Small intestine (tissue), 7 donors: ENCODE results near the gene ASAP3. TPM values are rescaled to one million over a fixed set of nuclear protein-coding genes. Genes with fewer than 3 reads are reported as not detected.
A peak's percentile ranks its signal among the peaks of the same experiment; 100 is the strongest.

ENCODE experiments used
- DNase-seq, 2 donors: peaks; one replicate each; pipeline versions ENCODE4 v3.0.0 to v3.0.0-alpha.2; 2013
- FAIRE-seq: peaks from 2 replicates; lab custom pipeline; 2012; peaks lifted over from hg19 to GRCh38; lab: Jason Lieb, UNC
- H3K27ac ChIP-seq, 3 donors: one replicate each; pipeline ENCODE4 v1.5.1; 2013; ENCODE audit warnings: low read length in 2 of 3, mild to moderate bottlenecking in 2 of 3, control low read depth in 1 of 3, inconsistent platforms in 1 of 3, low read depth in 1 of 3, moderate library complexity in 1 of 3
- H3K27me3 ChIP-seq, 3 donors: one replicate each; pipeline ENCODE4 v1.6.1; 2013; ENCODE audit warnings: low read length in 3 of 3, inconsistent platforms in 1 of 3; ENCODE audit not compliant: control insufficient read depth in 3 of 3, insufficient read depth in 3 of 3
- H3K36me3 ChIP-seq, 3 donors: one replicate each; pipeline ENCODE4 v1.6.1; 2013; ENCODE audit warnings: low read length in 3 of 3, inconsistent platforms in 1 of 3, low read depth in 1 of 3, mild to moderate bottlenecking in 1 of 3, moderate library complexity in 1 of 3; ENCODE audit not compliant: control insufficient read depth in 3 of 3, insufficient read depth in 2 of 3
- H3K4me1 ChIP-seq, 3 donors: one replicate each; pipeline ENCODE4 v1.6.1; 2013; ENCODE audit warnings: low read length in 2 of 3, inconsistent platforms in 1 of 3, low read depth in 1 of 3, mild to moderate bottlenecking in 1 of 3, moderate library complexity in 1 of 3; ENCODE audit not compliant: control insufficient read depth in 3 of 3, insufficient read depth in 2 of 3
- H3K4me3 ChIP-seq, 3 donors: one replicate each; pipeline ENCODE4 v1.5.1; 2013; ENCODE audit warnings: low read length in 3 of 3, control low read depth in 1 of 3, inconsistent platforms in 1 of 3, low read depth in 1 of 3, mild to moderate bottlenecking in 1 of 3, moderate library complexity in 1 of 3
- H3K9me3 ChIP-seq, 2 donors: one replicate each; pipeline ENCODE4 v1.6.1; 2013; ENCODE audit warnings: low read depth in 1 of 2, low read length in 1 of 2; ENCODE audit not compliant: control insufficient read depth in 2 of 2, insufficient read depth in 1 of 2
- WGBS, 3 donors: extraction: QIAGEN DNeasy Blood & Tissue Kit; methylation state at CpG; one replicate each; pipeline ENCODE4 v1.1.7; 2013; 5-methylcytosine and 5-hydroxymethylcytosine counted together
- polyA plus RNA-seq, 4 donors: library from polyadenylated mRNA; stranded (reverse) in 3 of 4; unstranded in 1 of 4; fragments of 200-250 nt in 3 of 4; fragments of 120-200 nt in 1 of 4; gene quantifications; one replicate each; pipeline versions ENCODE4 v1.2.1 to v1.2.3, GENCODE V29; 2013
- donor health status: healthy with polysubstance abuse.
- donor health status: control.
- donor health status: control.
- donor health status: Bipolar disorder and iron deficiency.
- donor health status: healthy.

Gene ASAP3
- polyA plus RNA-seq, 4 donors = 1.9 to 14.6 (median 5.4) TPM

DNA sequence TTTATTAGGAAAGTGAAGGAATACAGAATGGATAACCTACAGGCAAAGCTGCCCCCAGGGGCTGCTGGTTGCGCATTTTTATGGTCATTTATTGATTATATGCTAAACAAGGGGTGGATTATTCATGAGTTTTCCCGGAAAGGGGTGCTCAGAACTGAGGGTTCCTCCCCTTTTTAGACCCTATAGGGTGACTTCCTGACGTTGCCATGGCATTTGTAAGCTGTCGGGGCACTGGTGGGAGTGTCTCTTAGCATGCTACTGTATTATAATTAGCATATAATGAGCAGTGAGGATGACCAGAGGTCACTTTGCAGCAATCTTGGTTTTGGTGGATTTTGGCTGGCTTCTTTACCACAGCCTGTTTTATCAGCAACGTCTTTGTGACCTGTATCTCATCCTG is 5.9 kb upstream of the ASAP3 start:
- Histone ChIP-seq H3K4me3 (no peak overlapping the region), H3K4me1 (peaks cover 0 to 2% (median 0%) of the 10 kb centered on the region in 3 donors), H3K27me3 (peaks cover 0 to 12% (median 0%) of the 10 kb centered on the region in 3 donors), H3K36me3 (no peaks in the 10 kb centered on the region), H3K9me3 (no peaks in the 10 kb centered on the region), H3K27ac (no peak overlapping the region)
- DNase-seq = no peak
- 31 to 45% (median 42%) methylated on average over 5 of the region's 5 CpGs for WGBS, 3 donors
- no peak for FAIRE-seq

DNA sequence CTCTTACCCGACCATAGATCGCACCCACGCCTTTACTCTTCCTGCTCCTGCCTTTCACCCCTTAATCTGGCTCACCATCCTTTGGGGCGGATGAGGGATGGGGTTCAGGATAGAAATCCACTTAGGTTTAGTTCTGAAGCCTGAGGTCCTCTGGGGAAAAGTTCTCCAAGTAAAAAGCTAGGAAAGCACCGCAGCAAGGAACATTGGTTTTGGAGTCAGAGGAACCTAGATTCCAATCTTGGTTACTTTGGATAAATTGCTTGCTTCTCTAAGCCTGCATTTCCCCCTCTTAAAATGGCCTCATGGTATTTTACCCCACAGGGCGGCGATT is 988 bp upstream of the ASAP3 start:
- Histone ChIP-seq H3K36me3 (no peaks in the 10 kb centered on the region), H3K27me3 (peaks cover 0 to 26% (median 0%) of the 10 kb centered on the region in 3 donors), H3K4me1 (peaks cover 0 to 7% (median 1%) of the 10 kb centered on the region in 3 donors), H3K27ac (no peak overlapping the region), H3K9me3 (no peaks in the 10 kb centered on the region), H3K4me3 (peak overlapping the region in 1 of 3 donors; percentile 56)
- FAIRE-seq (no peak), DNase-seq (no peak)
- WGBS, 3 donors = 44 to 49% (median 45%) methylated on average over 7 of the region's 7 CpGs

DNA sequence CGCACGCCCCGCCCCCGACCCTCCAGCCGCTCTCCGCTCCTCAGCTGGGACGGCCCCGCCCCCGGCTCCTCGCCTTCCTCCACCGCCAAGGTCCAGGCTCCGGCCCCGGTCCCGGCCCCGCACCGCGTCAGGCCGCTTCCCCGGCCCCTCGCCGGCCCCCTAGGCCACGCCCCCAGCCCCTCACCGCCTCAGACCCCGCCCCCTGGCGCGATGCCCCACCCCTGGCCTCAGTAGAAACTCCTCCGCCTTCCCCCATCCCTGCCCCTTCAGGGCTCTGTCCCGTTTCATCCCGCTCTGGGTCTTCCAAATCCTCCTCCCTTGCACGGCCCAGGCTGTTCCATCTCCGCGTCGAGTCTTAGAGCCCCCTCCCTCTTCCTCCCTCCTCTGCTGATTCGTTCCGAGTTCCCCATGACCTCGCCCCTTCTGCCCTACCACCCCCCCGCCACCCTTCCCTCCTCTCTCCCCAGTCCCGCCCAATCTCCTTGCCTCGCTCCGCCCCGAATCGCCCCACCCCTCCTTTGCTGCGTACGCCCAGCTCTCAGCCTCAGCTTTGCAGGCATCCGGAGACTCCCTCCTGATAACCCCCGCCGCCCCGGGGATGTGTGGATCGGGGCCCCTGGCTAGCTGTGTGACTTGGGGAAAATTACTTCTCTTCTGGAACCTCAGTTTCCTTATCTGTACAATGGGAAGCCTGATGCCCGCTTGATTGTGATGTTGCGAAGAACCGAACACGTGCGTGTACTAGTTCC is 448 bp upstream of the ASAP3 start:
- WGBS, 3 donors = 4 to 7% (median 6%) methylated on average over 29 to 54 of the region's 54 CpGs
- Histone ChIP-seq H3K36me3 (no peaks in the 10 kb centered on the region), H3K27me3 (peaks cover 0 to 23% (median 0%) of the 10 kb centered on the region in 3 donors), H3K4me1 (peaks cover 0 to 7% (median 1%) of the 10 kb centered on the region in 3 donors), H3K9me3 (no peaks in the 10 kb centered on the region), H3K4me3 (peak overlapping the region; percentile 56 to 65 (median 61)), H3K27ac (peak overlapping the region in 2 of 3 donors; percentile 69 to 85)
- DNase-seq = peak; percentile 87 to 92
- no peak for FAIRE-seq

DNA sequence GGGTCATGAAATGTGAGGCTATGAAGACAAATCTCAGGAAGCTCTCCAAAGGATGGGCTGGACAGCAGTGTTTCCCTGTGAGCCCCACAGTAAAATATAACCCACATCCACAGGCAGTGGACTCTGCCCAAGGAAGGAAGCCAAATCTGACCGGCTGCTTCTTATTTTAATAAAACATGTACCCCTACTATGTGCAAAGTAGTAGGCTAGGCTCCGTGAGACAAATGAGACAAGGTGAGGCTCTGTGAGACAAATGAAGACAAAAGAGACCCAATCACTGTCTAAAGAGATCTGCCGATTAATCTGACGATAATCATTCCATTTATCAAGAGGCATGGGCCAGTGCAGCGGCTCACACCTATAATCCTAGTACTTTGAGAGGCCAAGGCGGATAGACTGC is 2.1 kb downstream of the ASAP3 start:
- no peak overlapping the region for H3K27ac ChIP-seq

DNA sequence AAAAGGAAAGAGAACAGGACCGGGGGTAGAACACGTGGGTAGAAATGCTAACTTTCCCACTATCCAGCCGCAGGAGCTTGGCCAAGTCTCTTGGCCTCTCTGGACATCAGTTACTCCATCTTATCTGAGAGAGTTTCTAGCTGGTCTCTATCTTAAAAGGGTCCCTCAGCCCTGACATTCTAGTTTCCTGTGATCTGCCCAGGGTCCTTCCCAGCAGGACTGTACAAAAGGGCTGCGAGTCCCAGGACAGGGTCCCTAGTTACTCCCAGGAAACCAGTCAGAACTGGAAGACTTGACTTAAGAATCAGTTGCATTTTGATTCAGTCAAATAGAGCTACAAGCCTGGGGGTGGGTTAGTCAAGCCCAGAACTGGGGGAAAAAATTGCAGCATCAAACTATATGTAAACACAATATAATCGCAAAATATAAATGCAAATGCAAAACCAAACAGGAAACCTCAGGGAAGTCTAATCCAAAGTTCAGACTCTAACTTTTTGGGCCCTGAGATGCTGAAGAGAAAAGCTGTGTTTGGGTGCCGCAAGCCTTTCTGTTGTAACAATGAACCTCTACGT is 2.9 kb downstream of the ASAP3 start:
- Histone ChIP-seq H3K4me1 (peaks cover 0 to 7% (median 1%) of the 10 kb centered on the region in 3 donors), H3K27me3 (peaks cover 0 to 23% (median 0%) of the 10 kb centered on the region in 3 donors), H3K4me3 (no peak overlapping the region), H3K27ac (no peak overlapping the region), H3K9me3 (no peaks in the 10 kb centered on the region), H3K36me3 (no peaks in the 10 kb centered on the region)
- WGBS, 3 donors = 75 to 82% (median 77%) methylated on average over 7 of the region's 7 CpGs
- FAIRE-seq (no peak), DNase-seq (no peak)

More for the DNA sequence above, 2.1 kb downstream of the ASAP3 start:
- no peak for DNase-seq
- Histone ChIP-seq H3K4me3 (no peak overlapping the region), H3K9me3 (no peaks in the 10 kb centered on the region), H3K27me3 (peaks cover 0 to 23% (median 0%) of the 10 kb centered on the region in 3 donors), H3K4me1 (peaks cover 0 to 7% (median 1%) of the 10 kb centered on the region in 3 donors), H3K36me3 (no peaks in the 10 kb centered on the region)
- WGBS, 3 donors = 91 to 93% (median 92%) methylated on average over 6 of the region's 6 CpGs
- FAIRE-seq = no peak

DNA sequence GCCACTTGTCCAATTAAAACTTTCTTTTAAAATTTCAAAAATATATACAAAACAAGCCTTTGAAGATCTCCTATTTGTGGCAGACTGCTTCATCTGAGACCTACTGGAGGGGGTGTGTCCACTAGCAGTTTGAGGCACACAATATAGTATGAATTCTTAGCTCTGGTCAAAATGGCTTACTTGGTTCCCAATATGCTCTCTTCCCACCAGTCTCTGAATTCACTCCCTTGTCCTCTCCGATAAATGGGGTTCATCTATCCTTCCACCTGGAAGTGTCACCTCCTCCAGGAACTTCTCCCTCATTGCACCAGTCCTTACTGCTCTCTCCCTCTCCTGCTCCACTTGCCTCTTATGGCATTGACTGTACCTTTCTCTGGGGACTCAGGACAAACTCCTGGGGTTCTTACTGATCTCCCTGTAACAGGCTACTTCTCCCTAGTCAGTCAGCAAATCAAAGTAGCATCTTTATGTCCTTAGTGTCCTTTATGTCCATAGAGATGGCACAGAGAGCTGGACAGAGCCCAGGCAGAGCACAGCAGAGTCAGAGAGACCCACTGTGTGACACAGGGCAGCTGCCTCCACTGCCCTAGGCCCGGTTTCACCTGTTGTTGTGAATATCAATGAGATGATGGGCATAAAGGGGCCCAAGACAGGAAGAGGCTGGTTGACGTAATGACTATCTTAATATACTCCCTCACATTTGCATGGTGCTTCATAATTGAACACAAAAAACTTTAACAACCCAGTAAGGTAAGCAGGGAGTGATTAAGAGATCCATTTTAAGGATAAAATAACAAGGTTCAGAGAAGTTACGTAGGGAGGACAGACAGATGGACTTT is 3.6 kb downstream of the ASAP3 start:
- Histone ChIP-seq H3K4me1 (peaks cover 0 to 7% (median 1%) of the 10 kb centered on the region in 3 donors), H3K27ac (no peak overlapping the region), H3K4me3 (no peak overlapping the region), H3K9me3 (no peaks in the 10 kb centered on the region), H3K27me3 (peaks cover 0 to 21% (median 0%) of the 10 kb centered on the region in 3 donors), H3K36me3 (no peaks in the 10 kb centered on the region)
- FAIRE-seq (no peak), DNase-seq (no peak)
- WGBS, 3 donors = 79 to 87% (median 85%) methylated on average over 4 of the region's 4 CpGs

DNA sequence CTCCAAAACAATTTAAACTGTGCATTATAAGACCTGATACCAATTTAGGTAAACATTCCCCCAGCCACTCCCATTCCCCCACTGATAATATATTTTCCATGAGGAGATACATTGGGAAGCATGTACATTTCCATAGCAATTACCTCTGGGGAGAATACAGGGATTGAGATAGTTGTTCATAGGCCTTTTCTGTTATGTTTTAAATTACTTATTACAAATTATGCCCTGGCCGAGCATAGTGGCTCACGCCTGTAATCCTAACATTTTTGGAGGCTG is 4.4 kb downstream of the ASAP3 start:
- Histone ChIP-seq H3K27me3 (peaks cover 0 to 13% (median 0%) of the 10 kb centered on the region in 3 donors), H3K4me1 (peaks cover 0 to 3% (median 1%) of the 10 kb centered on the region in 3 donors), H3K9me3 (no peaks in the 10 kb centered on the region), H3K36me3 (no peaks in the 10 kb centered on the region), H3K4me3 (no peak overlapping the region), H3K27ac (no peak overlapping the region)
- DNase-seq = no peak
- WGBS, 3 donors = 75 to 95% (median 86%) methylated on average over 2 of the region's 2 CpGs
- no peak for FAIRE-seq

DNA sequence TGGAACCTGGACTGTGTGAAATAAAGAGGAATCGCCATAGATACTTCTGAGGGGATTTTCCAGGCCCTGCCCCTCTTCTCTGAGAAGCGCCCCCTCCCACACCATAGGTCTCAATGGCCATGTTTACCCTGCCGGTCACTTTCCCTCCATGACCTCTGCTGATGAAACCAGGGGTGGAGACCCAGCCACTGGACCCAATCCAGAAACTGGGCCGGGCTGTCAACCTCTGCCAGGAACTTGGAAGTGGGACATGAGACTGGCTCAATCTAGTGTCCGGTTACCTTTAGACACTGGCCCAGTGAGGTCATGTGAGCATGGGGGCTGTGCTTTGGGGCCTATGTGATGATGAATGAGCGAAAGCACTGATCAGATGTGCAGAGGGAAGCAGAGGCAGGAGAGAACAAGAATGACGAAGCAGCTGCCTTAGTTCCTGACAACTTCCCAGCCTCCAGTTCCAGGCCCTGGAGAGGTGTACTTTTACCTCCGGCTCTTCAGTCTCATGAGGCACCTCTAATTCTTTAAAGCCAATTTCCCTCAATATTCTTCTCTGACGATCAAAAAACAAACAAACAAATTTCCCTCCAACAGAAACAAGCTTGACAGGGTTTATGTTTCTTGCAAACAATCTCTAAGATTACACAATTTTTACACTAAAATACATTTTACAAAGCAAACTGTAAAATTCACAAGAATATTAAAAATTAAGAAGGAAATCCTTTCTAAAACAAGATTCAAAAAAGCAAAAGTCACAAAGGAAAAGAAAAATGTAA is 4.9 kb downstream of the ASAP3 start:
- no peaks in the 10 kb centered on the region for H3K36me3 ChIP-seq
- no peak overlapping the region for H3K4me3 ChIP-seq
- peaks cover 0 to 13% (median 0%) of the 10 kb centered on the region in 3 donors for H3K27me3 ChIP-seq
- H3K4me1 ChIP-seq = peaks cover 0 to 3% (median 1%) of the 10 kb centered on the region in 3 donors
- WGBS, 3 donors = 54 to 61% (median 58%) methylated on average over 9 of the region's 9 CpGs
- H3K27ac ChIP-seq = no peak overlapping the region
- no peaks in the 10 kb centered on the region for H3K9me3 ChIP-seq
- FAIRE-seq = no peak
- DNase-seq = peak in 1 of 2 donors; percentile 26
